ENCODE data around the gene CCIN.

DNA sequence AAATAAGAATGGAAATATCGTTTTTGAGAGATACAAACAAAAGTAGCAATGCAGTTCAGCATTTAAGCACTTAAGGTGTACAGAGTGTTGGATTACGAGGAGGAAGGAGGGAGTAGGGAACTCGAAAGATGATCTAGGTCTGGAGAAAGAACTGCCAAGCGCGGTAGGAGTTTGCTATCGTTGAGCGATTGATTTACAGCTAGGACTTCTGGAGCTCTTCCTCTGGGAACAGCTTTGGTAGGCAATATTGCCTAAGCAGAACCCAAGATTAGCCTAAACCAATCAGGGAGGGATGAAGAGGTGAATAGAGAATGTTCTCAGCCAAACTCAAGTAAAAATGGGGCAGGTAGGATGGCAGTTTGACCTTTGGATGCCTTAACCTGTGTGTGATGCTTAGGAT is 22.5 kb downstream of the CCIN start:
- TF ChIP-seq POLR2AphosphoS5 (IDR thresholded peaks at IDR 0.05), result no peak
- TF ChIP-seq, protein P1, sequence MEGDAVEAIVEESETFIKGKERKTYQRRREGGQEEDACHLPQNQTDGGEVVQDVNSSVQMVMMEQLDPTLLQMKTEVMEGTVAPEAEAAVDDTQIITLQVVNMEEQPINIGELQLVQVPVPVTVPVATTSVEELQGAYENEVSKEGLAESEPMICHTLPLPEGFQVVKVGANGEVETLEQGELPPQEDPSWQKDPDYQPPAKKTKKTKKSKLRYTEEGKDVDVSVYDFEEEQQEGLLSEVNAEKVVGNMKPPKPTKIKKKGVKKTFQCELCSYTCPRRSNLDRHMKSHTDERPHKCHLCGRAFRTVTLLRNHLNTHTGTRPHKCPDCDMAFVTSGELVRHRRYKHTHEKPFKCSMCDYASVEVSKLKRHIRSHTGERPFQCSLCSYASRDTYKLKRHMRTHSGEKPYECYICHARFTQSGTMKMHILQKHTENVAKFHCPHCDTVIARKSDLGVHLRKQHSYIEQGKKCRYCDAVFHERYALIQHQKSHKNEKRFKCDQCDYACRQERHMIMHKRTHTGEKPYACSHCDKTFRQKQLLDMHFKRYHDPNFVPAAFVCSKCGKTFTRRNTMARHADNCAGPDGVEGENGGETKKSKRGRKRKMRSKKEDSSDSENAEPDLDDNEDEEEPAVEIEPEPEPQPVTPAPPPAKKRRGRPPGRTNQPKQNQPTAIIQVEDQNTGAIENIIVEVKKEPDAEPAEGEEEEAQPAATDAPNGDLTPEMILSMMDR (IDR thresholded peaks at IDR 0.05), result no peak

All from gastroesophageal sphincter (tissue), 3 donors.